AG08395 (cell line): Measurements from ENCODE around the gene CDIP1.
A peak's percentile ranks its signal among the peaks of the same experiment; 100 is the strongest.
"Not testable (repeated sequence)": the region's sequence is repeated elsewhere in the genome, so short reads cannot be mapped to it uniquely, and the experiment has no call there.

Experiments used
- DNase-seq: peaks from one replicate; pipeline ENCODE4 v3.0.0; 2012; ENCODE audit warnings: mixed read lengths, low spot score

The CDIP1 gene

GRCh38 chr16:4538350-4539235 is at the start of gene CDIP1:
CDIP1 (minus strand) TSS chr16:4538773; CDS start chr16:4514130, 24,643 bp downstream.
- peak; percentile 95 for DNase-seq

DNA sequence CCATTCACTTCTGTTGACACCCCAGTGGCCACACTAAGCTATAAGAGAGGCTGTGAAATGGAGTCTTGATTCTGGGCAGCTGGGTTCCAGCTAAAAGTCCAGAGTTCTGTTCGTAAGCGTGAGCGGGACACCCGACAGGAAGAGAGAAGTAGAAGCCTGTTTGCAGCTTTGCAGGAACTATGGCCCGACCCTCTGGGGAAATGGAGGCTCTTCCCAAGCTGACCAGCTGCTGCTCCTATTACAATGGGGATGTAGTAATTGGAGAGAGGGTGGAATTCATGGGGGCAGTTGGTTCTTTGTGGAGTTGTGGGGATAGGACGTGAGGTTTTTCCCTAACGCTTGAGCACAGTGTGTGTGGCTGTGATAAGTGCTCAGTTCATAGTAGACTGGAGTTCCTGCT is 47.7 kb upstream of the CDIP1 start:
- no peak for DNase-seq

GRCh38 chr16:4583906-4584305 is 45.3 kb upstream of the CDIP1 start:
- DNase-seq, result no peak

DNA sequence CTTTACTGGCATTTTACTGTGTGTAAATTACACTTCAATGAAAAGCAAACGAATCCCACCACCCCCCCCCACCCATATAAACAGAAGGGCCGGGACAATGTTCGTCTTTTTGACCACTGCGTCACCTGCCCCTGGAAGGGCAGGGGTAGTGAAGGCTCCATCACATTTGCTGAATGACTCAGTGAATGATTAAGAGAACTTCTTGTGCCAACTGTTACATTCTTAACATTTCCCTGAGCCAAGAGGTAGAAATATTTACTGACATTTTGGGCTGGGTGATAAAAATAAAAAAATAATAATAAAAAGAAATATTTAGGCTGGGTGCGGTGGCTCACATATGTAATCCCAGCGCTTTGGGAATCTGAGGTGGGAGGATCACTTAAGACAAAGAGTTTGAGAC is 41.7 kb upstream of the CDIP1 start:
- DNase-seq, result no peak

GRCh38 chr16:4578961-4579530 is 40.5 kb upstream of the CDIP1 start:
- DNase-seq, result no peak

DNA sequence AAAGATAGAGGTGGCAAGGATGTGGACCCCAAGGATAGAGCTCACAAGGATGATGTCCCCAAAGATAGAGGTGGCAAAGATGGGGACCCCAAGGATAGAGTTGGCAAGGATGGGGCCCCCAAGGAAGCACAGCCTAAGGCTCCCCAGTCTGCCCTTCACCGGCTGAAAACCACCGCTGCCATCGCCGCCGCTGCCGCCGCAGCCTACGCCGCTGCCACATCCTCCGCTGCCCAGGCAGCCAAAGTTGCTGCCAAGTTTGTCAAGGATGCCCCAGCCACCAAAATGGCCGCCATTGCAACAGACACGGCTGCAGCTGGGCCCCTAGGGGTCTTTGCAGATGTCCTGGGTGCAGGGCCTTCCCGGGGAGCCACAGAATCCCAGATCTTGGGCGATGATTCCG is 37.4 kb upstream of the CDIP1 start:
- no peak for DNase-seq

DNA sequence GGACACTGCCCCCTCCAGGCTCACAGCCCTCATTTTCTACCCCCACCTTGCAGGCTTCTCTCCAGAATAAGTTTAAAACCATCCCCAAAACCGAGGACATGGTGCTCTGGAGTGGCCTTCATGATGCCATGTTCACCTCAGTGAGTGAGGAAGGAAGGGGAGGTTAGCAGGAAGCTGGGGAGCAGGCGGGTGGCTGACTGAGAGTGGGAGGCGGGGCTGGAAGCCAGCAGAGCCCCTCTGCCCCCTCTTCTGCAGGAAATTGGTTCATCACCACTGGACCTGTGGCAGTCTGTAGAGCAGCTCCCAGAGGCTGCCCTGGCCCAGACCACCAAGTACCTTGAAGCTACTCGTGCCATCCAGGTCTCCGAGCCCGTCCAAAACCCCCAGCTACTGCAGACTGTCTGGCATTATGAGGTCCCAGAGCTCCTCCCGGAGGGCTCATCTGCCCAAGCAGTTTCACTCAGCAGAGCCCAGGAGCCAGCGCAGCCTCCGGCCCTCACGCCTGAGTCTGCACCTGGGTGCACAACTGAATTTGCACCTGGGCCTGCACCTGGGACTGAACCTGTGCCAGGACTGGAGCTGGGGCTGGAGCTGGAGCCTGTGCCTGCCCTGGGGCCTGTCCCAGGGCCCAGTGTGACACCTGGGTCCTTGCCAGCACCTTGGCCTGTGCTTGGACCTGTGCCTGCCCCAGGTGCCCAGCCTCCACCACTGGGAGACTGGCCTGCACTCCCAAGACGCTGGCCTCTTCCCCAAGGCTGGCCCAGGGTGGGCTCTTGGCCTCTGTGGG is 36.5 kb upstream of the CDIP1 start:
- DNase-seq, result no peak

DNA sequence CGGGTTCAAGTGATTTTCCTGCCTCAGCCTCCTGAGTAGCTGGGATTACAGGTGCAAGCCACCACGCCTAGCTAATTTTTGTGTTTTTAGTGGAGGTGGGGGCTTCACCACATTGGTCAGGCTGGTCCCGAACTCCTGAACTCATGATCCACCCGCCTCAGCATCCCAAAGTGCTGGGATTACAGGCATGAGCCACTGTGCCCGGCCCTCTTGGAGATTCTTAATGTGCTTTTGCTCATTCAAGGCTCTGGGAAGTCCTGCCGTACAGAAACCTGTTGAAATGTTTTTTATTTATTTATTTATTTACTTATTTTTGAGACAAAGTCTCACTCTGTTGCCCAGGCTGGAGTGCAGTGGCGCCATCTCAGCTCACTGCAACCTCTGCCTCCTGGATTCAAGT is 35.4 kb upstream of the CDIP1 start:
- not testable (repeated sequence) for DNase-seq

DNA sequence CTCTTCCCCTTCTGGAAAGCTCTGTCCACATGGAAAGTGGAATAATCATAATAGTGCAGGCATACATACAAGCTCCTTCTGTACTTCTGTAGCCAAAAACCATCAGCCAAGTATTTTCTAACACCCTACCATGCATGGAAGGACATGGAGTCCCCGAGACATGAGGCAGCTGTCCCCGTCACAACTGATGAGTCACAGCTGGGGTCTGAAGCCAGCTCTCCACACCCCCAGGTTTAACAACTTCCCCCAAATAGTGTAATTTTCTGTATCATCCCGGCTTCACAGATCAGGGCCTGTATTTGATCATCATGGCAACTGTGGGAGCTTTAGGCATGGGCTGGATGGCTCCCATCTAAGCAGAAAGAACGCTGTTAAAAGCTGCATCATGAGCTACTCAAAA is 34.1 kb upstream of the CDIP1 start:
- no peak for DNase-seq

GRCh38 chr16:4570688-4571321 is 32.2 kb upstream of the CDIP1 start:
- DNase-seq, result no peak

DNA sequence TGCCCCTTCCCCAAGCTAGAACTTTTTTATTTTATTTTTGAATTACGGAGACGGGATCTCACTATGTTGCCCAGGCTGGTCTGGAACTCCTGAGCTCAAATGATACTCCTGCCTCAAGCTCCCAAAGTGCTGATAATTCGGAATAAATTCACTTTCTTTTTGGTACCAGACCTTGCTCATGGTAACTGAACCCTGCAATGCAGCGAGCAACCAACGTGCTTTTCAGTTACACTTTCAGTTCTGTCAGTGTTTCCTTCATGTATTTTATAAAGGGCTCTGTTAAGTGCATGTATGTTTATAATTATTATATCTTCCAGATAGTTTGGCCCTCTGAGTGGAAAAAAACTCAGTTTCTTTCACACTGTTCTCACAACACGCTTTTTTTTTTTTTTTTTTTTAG is 31.5 kb upstream of the CDIP1 start:
- DNase-seq, result peak; percentile 0

GRCh38 chr16:4566144-4566543 is 27.6 kb upstream of the CDIP1 start:
- no peak for DNase-seq

- DNase-seq, result no peak
Observed at GRCh38 chr16:4564661-4565267, 26.2 kb upstream of the CDIP1 start.

DNA sequence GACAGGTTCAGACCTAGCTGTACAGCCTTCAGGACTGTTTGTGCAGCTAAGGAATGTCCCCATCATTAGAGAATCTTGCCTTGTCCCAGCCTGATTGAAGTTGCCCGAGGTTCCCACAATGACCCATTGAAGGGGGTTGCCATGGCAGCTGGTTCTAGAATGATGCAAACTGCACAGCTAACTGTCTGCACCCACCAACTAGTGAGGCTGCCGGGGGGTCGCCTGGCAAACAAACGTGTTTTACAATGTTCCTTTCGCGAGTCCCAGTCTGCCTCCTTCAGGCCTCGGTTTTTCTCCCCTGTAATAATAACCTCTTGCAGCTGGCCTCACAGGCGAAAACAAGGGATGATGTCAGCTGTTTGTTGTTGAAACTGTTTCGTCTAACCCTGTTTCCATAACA is 23.0 kb upstream of the CDIP1 start:
- DNase-seq, result no peak

DNA sequence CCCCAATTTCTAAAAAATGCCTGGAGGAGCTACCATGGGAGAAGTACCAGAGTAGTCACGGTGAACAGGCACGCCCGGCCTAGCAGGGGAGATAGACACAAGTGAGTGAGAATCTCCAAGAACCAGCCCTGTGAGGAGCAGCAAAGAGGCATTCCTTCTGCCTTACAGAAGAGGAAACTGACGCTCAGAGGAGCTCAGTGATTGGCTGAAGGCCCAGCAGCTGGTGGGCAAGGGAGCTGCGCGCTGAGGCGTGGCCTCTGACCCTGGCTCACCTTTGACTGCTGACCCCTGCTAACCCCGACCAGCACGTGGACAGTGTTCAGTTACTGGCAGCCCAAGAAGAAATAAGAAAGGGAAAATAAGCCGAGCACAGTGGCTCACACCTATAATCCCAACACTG is 19.4 kb upstream of the CDIP1 start:
- no peak for DNase-seq

GRCh38 chr16:4556580-4556979 is 18.0 kb upstream of the CDIP1 start:
- DNase-seq, result no peak

DNA sequence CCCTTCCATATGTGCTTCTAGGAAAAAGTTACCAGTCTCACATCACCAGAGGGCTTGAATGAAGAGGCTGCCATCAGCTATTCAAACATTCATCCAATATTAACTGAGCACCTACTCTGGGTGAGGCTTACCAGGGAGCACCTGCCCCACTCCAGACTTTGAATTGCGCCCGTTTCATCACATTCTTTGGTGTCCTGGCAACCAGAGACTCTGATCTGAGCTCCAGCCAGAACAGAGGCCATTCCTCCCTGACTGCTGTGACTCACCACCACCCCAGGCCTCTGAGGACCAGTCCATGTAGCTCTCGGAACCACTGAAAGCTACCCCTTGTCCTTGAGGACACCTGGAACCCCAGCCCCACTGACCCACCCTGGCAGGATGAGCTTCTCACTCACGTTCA is 17.5 kb upstream of the CDIP1 start, which contains the start of gene C16orf96:
C16orf96 (plus strand) TSS at position 229 of the 400 bp plus-strand sequence; CDS start at position 379, 150 bp downstream.
- DNase-seq, result peak; percentile 32

GRCh38 chr16:4552541-4552940 is 14.0 kb upstream of the CDIP1 start:
- no peak for DNase-seq

DNA sequence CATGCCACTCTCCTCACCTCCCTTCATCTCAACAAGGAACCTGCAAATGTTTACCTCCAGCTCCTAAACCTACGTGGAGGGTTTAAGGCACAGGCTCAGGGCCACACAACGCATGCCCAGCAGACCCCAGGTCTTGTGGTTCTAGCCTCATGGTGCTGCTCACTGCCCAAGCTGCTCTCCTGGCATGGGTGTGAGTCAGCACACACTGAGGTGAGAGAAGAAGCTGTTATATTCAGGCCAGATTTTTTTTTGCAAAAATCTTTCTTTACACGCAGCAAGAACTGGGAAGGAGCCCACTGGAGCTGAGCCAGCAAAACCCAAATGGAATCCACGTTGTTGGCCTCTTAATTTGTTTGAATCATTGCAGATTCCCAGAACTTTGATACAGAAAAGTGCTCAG is 12.0 kb upstream of the CDIP1 start:
- DNase-seq, result peak; percentile 34

DNA sequence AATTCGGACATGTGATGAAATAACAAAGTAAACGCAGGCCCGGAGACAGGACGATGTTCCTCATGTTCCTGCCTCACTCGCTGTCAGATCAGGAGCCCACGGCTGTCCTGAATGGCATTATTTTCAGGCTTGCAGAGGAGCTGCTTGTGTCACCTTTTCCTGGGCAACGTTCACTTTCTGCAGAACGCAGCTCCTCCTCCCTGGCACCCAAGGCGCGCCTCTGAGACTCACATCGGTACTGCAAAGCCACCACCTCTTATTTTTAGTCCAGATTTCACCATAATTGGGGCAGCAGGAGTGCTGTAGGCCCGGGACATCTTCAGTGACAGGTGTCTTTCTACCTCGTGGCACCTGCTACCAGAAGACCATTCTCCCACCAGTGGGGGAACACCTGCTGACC is 9.6 kb upstream of the CDIP1 start:
- DNase-seq, result no peak

GRCh38 chr16:4544473-4544872 is 5.9 kb upstream of the CDIP1 start:
- DNase-seq, result no peak
